HepG2 (cell line): ENCODE results near the gene CNTN2. TPM values are rescaled to one million over a fixed set of nuclear protein-coding genes. Genes with fewer than 3 reads are reported as not detected.

ENCODE experiments used
- ATAC-seq: fragments of 200-7000 bp; cut with Tn5 transposase; 3 replicates; pipeline ENCODE4 v1.9.1; 2020; ENCODE audit warnings: mild to moderate bottlenecking, moderate library complexity
- BruUV-seq: library from RNA; stranded (reverse); fragments of 400-500 nt; replicated peaks from 2 replicates; lab custom pipeline; 2021; lab: Mats Ljungman, UMichigan
- CTCF ChIA-PET: fragments of 300-600 bp; formaldehyde crosslinking; extraction: SDS; loops from one replicate; lab custom pipeline; 2021; ENCODE audit warnings: low total read pairs, inconsistent platforms, low intra/inter-chr PET ratio; lab: Yijun Ruan, JAX
- POLR2A ChIA-PET: fragments of 350-600 bp; sonication (Branson Sonifier 250); formaldehyde crosslinking; loops from one replicate; lab custom pipeline; 2020; ENCODE audit warnings: antibody characterized with exemption, inconsistent platforms; lab: Yijun Ruan, JAX
- DNase-seq: peaks from one replicate; pipeline ENCODE4 v3.0.0-alpha.2; 2015; ENCODE audit warnings: low spot score
- FAIRE-seq: peaks from 3 replicates; lab custom pipeline; 2011; peaks lifted over from hg19 to GRCh38; lab: Jason Lieb, UNC
- H2AFZ ChIP-seq: one replicate; pipeline ENCODE4 v1.6.1; 2011; ENCODE audit warnings: low read length, inconsistent platforms
- H3K27ac ChIP-seq: fragments of 300-600 bp; 3 replicates; pipeline ENCODE4 v1.8.0; 2011; ENCODE audit warnings: mixed run types, mild to moderate bottlenecking, mixed read lengths, low read length, inconsistent platforms; ENCODE audit not compliant: insufficient read depth; ENCODE audit errors: extremely low read length
- H3K27me3 ChIP-seq, 2 experiments: fragments of 200-600 bp in 1 of 2; 2 replicates in 1 of 2; 3 replicates in 1 of 2; pipeline versions ENCODE4 v1.6.0 to v1.8.0; 2011; ENCODE audit warnings: low read length in 2 of 2, mild to moderate bottlenecking in 2 of 2, moderate library complexity in 2 of 2, inconsistent platforms in 1 of 2; ENCODE audit not compliant: insufficient read depth in 2 of 2, control insufficient read depth in 1 of 2
- H3K36me3 ChIP-seq, 2 experiments: fragments of 200-600 bp in 1 of 2; replicated peaks in 1 of 2; 2 replicates in 1 of 2; 3 replicates in 1 of 2; pipeline versions ENCODE4 v1.5.1 to v1.8.0; 2011; ENCODE audit warnings: low read length in 2 of 2, inconsistent platforms in 1 of 2; ENCODE audit not compliant: insufficient read depth in 2 of 2, control insufficient read depth in 1 of 2
- H3K4me1 ChIP-seq: 2 replicates; pipeline ENCODE4 v1.5.1; 2012; ENCODE audit warnings: low read length, inconsistent platforms; ENCODE audit not compliant: insufficient read depth
- H3K4me2 ChIP-seq: 2 replicates; pipeline ENCODE4 v1.6.0; 2011; ENCODE audit warnings: low read depth, low read length, inconsistent platforms
- H3K4me3 ChIP-seq, 3 experiments: fragments of 200-600 bp in 1 of 3; sonication (generic), shearing (Covaris generic) in 1 of 3; replicated peaks in 1 of 3; 2 replicates each; pipeline ENCODE4 v1.5.1; 2011 to 2016; ENCODE audit warnings: low read length in 3 of 3, inconsistent platforms in 2 of 3, low read depth in 2 of 3, mild to moderate bottlenecking in 2 of 3, control low read depth in 1 of 3, mixed read lengths in 1 of 3; ENCODE audit not compliant: insufficient read depth in 1 of 3
- H3K79me2 ChIP-seq: one replicate; pipeline ENCODE4 v1.6.1; 2011; ENCODE audit warnings: low read length, inconsistent platforms; ENCODE audit not compliant: insufficient read depth
- H3K9ac ChIP-seq: 2 replicates; pipeline ENCODE4 v1.6.0; 2011; ENCODE audit warnings: mild to moderate bottlenecking, low read depth, low read length, inconsistent platforms; ENCODE audit not compliant: insufficient read depth
- H3K9me3 ChIP-seq: 2 replicates; pipeline ENCODE4 v1.5.1; 2012; ENCODE audit warnings: mild to moderate bottlenecking, low read length
- H4K20me1 ChIP-seq: 2 replicates; pipeline ENCODE4 v1.6.0; 2011; ENCODE audit warnings: inconsistent platforms, mild to moderate bottlenecking, low read length, moderate library complexity; ENCODE audit not compliant: insufficient read depth
- IKZF1 ChIP-seq: fragments of 450-650 bp; IDR thresholded peaks from 2 replicates; pipeline ENCODE4 v1.7.1; 2016
- NR2F2 ChIP-seq: IDR thresholded peaks from 2 replicates; pipeline ENCODE4 v1.6.1; 2012; ENCODE audit warnings: low read depth, inconsistent platforms, borderline replicate concordance
- RORA ChIP-seq: sonication (generic); formaldehyde crosslinking; IDR thresholded peaks from 2 replicates; pipeline ENCODE4 v1.5.0; 2020; ENCODE audit warnings: mild to moderate bottlenecking, missing genetic modification reagents, moderate library complexity
- SYNCRIP ChIP-seq: fragments of 200-400 bp; formaldehyde crosslinking; IDR thresholded peaks from 2 replicates; pipeline ENCODE4 v1.6.1; 2018; ENCODE audit warnings: mild to moderate bottlenecking, low read depth, low read length; ENCODE audit not compliant: insufficient read depth
- ZNF205 ChIP-seq: IDR thresholded peaks from 2 replicates; pipeline ENCODE4 v1.6.1; 2018; ENCODE audit warnings: missing biosample characterization, missing genetic modification reagents
- WGBS: methylation state at CpG from one replicate; pipeline ENCODE4 v1.1.6; 2017; ENCODE audit warnings: low lambda C conversion rate; 5-methylcytosine and 5-hydroxymethylcytosine counted together
- in situ Hi-C: cut with HindIII; loops from 2 replicates; pipeline ENCODE4 v1.10.0; 2017; ENCODE audit warnings: low pct_unique_long_range_greater_than_20kb; ENCODE audit not compliant: extremely low pct_ligation_motif_present
- intact Hi-C: fragments of 100-400 bp; cut with micrococcal nuclease; formaldehyde crosslinking; loops from one replicate; pipeline ENCODE4 v1.10.0; 2022; ENCODE audit not compliant: unreplicated experiment
- polyA plus RNA-seq, 8 experiments: library from polyadenylated mRNA; depleted of rRNA in 3 of 8; stranded (reverse) in 7 of 8; unstranded in 1 of 8; fragments of >200 nt; fragmentation: Illumina TruSeq in 4 of 8; extraction: Trizol in 4 of 8; gene quantifications; 2 replicates each; pipeline versions ENCODE4 v1.2.1 to v1.2.3, GENCODE V29; 2011 to 2016; ENCODE audit warnings: low read depth in 4 of 8, missing spikeins in 1 of 8, mixed read lengths in 1 of 8; ENCODE audit not compliant: insufficient read depth in 1 of 8
- total RNA-seq, 5 experiments: library from RNA; depleted of rRNA; stranded (reverse); fragments of >200 nt; fragmentation: Illumina TruSeq; extraction: Trizol; gene quantifications; 2 replicates each; pipeline ENCODE4 v1.2.3, GENCODE V29; 2016; ENCODE audit warnings: low read depth in 1 of 5
- TF ChIP-seq, protein P1 (sequence below): sonication (generic); formaldehyde crosslinking; IDR thresholded peaks from 2 replicates; pipeline ENCODE4 v1.8.0; 2022; ENCODE audit warnings: mild to moderate bottlenecking, missing genetic modification reagents, moderate library complexity
- TF ChIP-seq, protein P2 (sequence below): sonication (generic); formaldehyde crosslinking; IDR thresholded peaks from 2 replicates; pipeline ENCODE4 v1.8.0; 2022; ENCODE audit warnings: mild to moderate bottlenecking, missing genetic modification reagents, moderate library complexity
- TF ChIP-seq, protein P3 (sequence below): sonication (generic); formaldehyde crosslinking; IDR thresholded peaks from 2 replicates; pipeline ENCODE4 v1.9.0; 2021; ENCODE audit warnings: missing genetic modification reagents, borderline replicate concordance
- TF ChIP-seq, protein P4 (sequence below): sonication (generic); formaldehyde crosslinking; IDR thresholded peaks from 2 replicates; pipeline ENCODE4 v1.5.0; 2020; ENCODE audit warnings: mild to moderate bottlenecking, missing genetic modification reagents, borderline replicate concordance
- TF ChIP-seq, protein P5 (sequence below): sonication (generic); formaldehyde crosslinking; IDR thresholded peaks from 2 replicates; pipeline ENCODE4 v1.4.0; 2020; ENCODE audit warnings: missing genetic modification reagents

The CNTN2 gene
- total and polyA plus RNA-seq, 2 of the 13 experiments (the other 11 are each of a cell fraction or from before 2014, with no cell fraction given), result not detected

DNA sequence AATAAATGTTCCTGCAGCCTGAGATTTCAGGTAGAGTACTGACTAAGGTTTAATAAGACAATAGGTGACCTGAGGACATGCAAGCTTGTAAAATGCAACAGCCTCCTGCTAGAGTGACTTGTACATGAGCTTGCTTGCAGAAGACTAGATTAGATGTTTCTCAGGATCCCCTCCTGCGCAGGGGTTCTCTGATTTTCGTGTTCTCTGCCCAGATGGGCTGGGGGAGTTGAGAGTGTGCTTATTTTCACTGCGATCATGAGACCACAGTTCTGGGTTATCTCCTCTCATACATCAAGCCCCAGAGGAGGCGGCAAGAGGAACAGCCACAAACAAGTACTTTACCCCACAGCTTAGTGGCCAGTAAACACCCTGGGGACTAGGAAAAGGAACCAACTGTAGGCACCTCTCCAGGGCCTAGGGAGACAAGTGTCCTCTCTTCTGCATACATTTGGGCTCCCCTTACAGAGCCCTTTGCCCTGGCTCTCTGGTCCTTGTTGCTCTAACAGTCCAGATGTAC, 33.3 kb downstream of the CNTN2 start:
- H3K9me3 ChIP-seq, result no peaks in the 10 kb centered on the region
- H4K20me1 ChIP-seq, result no peaks in the 10 kb centered on the region
- intact Hi-C loops (no loop called here), in situ Hi-C loops (no loop called here)
- H3K4me1 ChIP-seq, result no peaks in the 10 kb centered on the region
- H3K36me3 ChIP-seq, result no peaks in the 10 kb centered on the region
- no peak overlapping the region for H3K9ac ChIP-seq
- TF ChIP-seq RORA (CRISPR knock-in tag), result no peak
- FAIRE-seq (no peak), DNase-seq (no peak), ATAC-seq (no peak)
- H3K27me3 ChIP-seq, result peaks cover 0 to 19% of the 10 kb centered on the region in 2 experiments; a peak in 2 of 5 replicates
- no TSS peak for BruUV-seq
- no peak overlapping the region for H3K4me3 ChIP-seq
- no peak overlapping the region for H3K4me2 ChIP-seq
- no peaks in the 10 kb centered on the region for H3K79me2 ChIP-seq
- POLR2A ChIA-PET, result no interaction called here
- 44% methylated on average over 3 of the region's 4 CpGs for WGBS
- no peak overlapping the region for H3K27ac ChIP-seq
- H2AFZ ChIP-seq, result no peak overlapping the region
- CTCF ChIA-PET, result no interaction called here

DNA sequence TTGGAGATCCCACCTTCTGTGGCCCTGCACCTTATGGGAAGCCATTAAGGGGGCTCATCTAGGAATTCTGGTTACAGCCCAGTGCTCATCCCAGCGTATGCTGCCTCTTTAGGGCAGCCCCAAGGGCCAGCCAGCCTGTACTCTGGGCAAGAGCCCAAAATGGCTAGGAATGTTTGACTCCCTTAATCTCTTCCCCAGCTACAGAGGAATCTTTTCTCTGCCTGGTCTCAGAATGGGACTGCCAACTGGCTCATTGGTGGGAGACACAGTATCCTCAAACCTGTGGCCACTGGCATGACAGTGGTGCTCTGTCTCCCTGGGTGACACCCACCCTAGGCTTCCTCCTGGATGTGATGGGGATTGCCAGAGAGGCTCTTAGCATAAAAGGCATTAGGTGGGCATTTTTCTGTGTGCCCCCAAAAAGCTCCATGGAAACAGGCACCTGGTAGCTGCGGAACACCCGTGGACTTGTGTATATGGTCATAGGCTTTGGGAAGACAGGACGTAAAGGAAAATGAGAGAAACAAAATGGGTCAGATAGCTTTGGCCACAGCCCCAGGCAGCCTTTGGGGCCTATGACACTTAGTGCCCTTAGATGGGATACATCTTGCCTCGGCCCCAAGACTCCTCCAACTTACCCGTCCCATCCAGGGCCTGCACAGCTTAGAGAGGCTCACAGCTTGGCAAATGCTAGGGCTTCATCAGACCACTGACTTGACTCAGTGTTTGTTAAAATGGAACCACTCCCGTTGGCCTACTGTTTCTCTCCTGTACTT, 34.3 kb downstream of the CNTN2 start:
- no peaks in the 10 kb centered on the region for H3K4me1 ChIP-seq
- H3K36me3 ChIP-seq, result no peaks in the 10 kb centered on the region
- no peak overlapping the region for H3K9ac ChIP-seq
- intact Hi-C loops, result no loop called here
- peaks cover 0 to 18% of the 10 kb centered on the region in 2 experiments; a peak in 2 of 5 replicates for H3K27me3 ChIP-seq
- no peak overlapping the region for H3K27ac ChIP-seq
- H3K79me2 ChIP-seq, result no peaks in the 10 kb centered on the region
- DNase-seq, result no peak
- 76% methylated on average over 7 of the region's 7 CpGs for WGBS
- H3K4me2 ChIP-seq, result no peak overlapping the region
- no TSS peak for BruUV-seq
- ChIA-PET POLR2A (no interaction called here), CTCF (no interaction called here)
- H4K20me1 ChIP-seq, result no peaks in the 10 kb centered on the region
- FAIRE-seq, result no peak
- in situ Hi-C loops, result no loop called here
- no peak for ATAC-seq
- H2AFZ ChIP-seq, result no peak overlapping the region
- no peak overlapping the region for H3K4me3 ChIP-seq
- H3K9me3 ChIP-seq, result no peaks in the 10 kb centered on the region
- TF ChIP-seq ZNF205 (CRISPR knock-in tag) (no peak), NR2F2 (no peak), IKZF1 (no peak), SYNCRIP (no peak)
- TF ChIP-seq, protein P1, sequence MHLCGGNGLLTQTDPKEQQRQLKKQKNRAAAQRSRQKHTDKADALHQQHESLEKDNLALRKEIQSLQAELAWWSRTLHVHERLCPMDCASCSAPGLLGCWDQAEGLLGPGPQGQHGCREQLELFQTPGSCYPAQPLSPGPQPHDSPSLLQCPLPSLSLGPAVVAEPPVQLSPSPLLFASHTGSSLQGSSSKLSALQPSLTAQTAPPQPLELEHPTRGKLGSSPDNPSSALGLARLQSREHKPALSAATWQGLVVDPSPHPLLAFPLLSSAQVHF (CRISPR knock-in tag), result no peak
- TF ChIP-seq, protein P2, sequence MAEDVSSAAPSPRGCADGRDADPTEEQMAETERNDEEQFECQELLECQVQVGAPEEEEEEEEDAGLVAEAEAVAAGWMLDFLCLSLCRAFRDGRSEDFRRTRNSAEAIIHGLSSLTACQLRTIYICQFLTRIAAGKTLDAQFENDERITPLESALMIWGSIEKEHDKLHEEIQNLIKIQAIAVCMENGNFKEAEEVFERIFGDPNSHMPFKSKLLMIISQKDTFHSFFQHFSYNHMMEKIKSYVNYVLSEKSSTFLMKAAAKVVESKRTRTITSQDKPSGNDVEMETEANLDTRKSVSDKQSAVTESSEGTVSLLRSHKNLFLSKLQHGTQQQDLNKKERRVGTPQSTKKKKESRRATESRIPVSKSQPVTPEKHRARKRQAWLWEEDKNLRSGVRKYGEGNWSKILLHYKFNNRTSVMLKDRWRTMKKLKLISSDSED (CRISPR knock-in tag), result no peak
- TF ChIP-seq, protein P3, sequence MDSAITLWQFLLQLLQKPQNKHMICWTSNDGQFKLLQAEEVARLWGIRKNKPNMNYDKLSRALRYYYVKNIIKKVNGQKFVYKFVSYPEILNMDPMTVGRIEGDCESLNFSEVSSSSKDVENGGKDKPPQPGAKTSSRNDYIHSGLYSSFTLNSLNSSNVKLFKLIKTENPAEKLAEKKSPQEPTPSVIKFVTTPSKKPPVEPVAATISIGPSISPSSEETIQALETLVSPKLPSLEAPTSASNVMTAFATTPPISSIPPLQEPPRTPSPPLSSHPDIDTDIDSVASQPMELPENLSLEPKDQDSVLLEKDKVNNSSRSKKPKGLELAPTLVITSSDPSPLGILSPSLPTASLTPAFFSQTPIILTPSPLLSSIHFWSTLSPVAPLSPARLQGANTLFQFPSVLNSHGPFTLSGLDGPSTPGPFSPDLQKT, result no peak
- TF ChIP-seq, protein P4, sequence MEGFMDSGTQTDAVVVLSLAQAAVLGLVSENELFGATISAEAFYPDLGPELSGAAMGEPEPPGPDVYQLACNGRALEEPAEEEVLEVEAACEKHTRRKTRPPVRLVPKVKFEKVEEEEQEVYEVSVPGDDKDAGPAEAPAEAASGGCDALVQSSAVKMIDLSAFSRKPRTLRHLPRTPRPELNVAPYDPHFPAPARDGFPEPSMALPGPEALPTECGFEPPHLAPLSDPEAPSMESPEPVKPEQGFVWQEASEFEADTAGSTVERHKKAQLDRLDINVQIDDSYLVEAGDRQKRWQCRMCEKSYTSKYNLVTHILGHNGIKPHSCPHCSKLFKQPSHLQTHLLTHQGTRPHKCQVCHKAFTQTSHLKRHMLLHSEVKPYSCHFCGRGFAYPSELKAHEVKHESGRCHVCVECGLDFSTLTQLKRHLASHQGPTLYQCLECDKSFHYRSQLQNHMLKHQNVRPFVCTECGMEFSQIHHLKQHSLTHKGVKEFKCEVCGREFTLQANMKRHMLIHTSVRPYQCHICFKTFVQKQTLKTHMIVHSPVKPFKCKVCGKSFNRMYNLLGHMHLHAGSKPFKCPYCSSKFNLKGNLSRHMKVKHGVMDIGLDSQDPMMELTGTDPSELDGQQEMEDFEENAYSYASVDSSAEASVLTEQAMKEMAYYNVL (CRISPR knock-in tag), result no peak
- TF ChIP-seq, protein P5, sequence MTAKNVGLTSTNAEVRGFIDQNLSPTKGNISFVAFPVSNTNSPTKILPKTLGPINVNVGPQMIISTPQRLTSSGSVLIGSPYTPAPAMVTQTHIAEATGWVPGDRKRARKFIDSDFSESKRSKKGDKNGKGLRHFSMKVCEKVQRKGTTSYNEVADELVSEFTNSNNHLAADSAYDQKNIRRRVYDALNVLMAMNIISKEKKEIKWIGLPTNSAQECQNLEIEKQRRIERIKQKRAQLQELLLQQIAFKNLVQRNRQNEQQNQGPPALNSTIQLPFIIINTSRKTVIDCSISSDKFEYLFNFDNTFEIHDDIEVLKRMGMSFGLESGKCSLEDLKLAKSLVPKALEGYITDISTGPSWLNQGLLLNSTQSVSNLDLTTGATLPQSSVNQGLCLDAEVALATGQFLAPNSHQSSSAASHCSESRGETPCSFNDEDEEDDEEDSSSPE (CRISPR knock-in tag), result no peak
